SK-N-SH treated with all-trans-retinoic acid at 6 μM for 48 hours (cell line): Measurements from ENCODE around the gene AP5Z1.

Experiments used
- ATAC-seq: fragments of 200-7000 bp; cut with Tn5 transposase; 3 replicates; pipeline ENCODE4 v1.9.1; 2020; ENCODE audit warnings: mild to moderate bottlenecking, moderate library complexity
- BACH2 ChIP-seq: fragments of 250-450 bp; sonication (Bioruptor Pico); IDR thresholded peaks from 2 replicates; pipeline ENCODE4 v1.9.0; 2021; ENCODE audit warnings: mild to moderate bottlenecking, borderline replicate concordance
- CREB5 ChIP-seq: fragments of 250-450 bp; sonication (Bioruptor Pico); IDR thresholded peaks from 2 replicates; pipeline ENCODE4 v1.5.1; 2020; ENCODE audit warnings: low read depth, mild to moderate bottlenecking, moderate library complexity
- CSDC2 ChIP-seq: fragments of 250-450 bp; sonication (Bioruptor Pico); IDR thresholded peaks from 2 replicates; pipeline ENCODE4 v1.5.0; 2020; ENCODE audit warnings: mild to moderate bottlenecking, moderate library complexity
- ESRRG ChIP-seq: fragments of 250-450 bp; sonication (Bioruptor Pico); IDR thresholded peaks from 2 replicates; pipeline ENCODE4 v1.6.1; 2021; ENCODE audit warnings: mild to moderate bottlenecking
- GLIS3 ChIP-seq: fragments of 250-450 bp; sonication (Bioruptor Pico); IDR thresholded peaks from 2 replicates; pipeline ENCODE4 v1.5.0; 2020; ENCODE audit warnings: mild to moderate bottlenecking, moderate library complexity
- ISL1 ChIP-seq: fragments of 250-450 bp; sonication (Bioruptor Pico); IDR thresholded peaks from 2 replicates; pipeline ENCODE4 v2.1.2; 2022; ENCODE audit warnings: mild to moderate bottlenecking, moderate library complexity
- OSR1 ChIP-seq: fragments of 250-450 bp; sonication (Bioruptor Pico); IDR thresholded peaks from 2 replicates; pipeline ENCODE4 v1.8.0; 2022; ENCODE audit warnings: moderate library complexity, mild to moderate bottlenecking, inconsistent platforms
- POU6F1 ChIP-seq: fragments of 250-450 bp; sonication (Bioruptor Pico); IDR thresholded peaks from 2 replicates; pipeline ENCODE4 v1.8.0; 2021; ENCODE audit warnings: low read depth, mild to moderate bottlenecking, moderate library complexity, borderline replicate concordance
- PPARA ChIP-seq: fragments of 250-450 bp; sonication (Bioruptor Pico); IDR thresholded peaks from 2 replicates; pipeline ENCODE4 v1.5.0; 2020; ENCODE audit warnings: mild to moderate bottlenecking, borderline replicate concordance
- RARB ChIP-seq: fragments of 250-450 bp; sonication (Bioruptor Pico); IDR thresholded peaks from 2 replicates; pipeline ENCODE4 v1.8.0; 2021; ENCODE audit warnings: mild to moderate bottlenecking, moderate library complexity
- SNAI2 ChIP-seq: fragments of 250-450 bp; sonication (Bioruptor Pico); IDR thresholded peaks from 2 replicates; pipeline ENCODE4 v1.5.0; 2020; ENCODE audit warnings: mild to moderate bottlenecking, moderate library complexity
- TCF4 ChIP-seq: fragments of 250-450 bp; sonication (Bioruptor Pico); IDR thresholded peaks from 2 replicates; pipeline ENCODE4 v1.8.0; 2021; ENCODE audit warnings: mild to moderate bottlenecking, moderate library complexity, borderline replicate concordance
- TSHZ2 ChIP-seq: fragments of 250-450 bp; sonication (Bioruptor Pico); IDR thresholded peaks from 2 replicates; pipeline ENCODE4 v1.5.0; 2020; ENCODE audit warnings: mild to moderate bottlenecking, moderate library complexity
- ZFP3 ChIP-seq: fragments of 250-450 bp; sonication (Bioruptor Pico); IDR thresholded peaks from 2 replicates; pipeline ENCODE4 v1.5.0; 2020; ENCODE audit warnings: mild to moderate bottlenecking, moderate library complexity
- ZNF565 ChIP-seq: fragments of 450-650 bp; formaldehyde crosslinking; conservative IDR thresholded peaks from 2 replicates; pipeline ENCODE4 v1.5.0; 2020; ENCODE audit warnings: low read depth, mild to moderate bottlenecking, moderate library complexity
- ZNF70 ChIP-seq: fragments of 450-650 bp; formaldehyde crosslinking; IDR thresholded peaks from 2 replicates; pipeline ENCODE4 v1.5.0; 2020; ENCODE audit warnings: mild to moderate bottlenecking, moderate library complexity
- ZNF8 ChIP-seq: fragments of 450-650 bp; formaldehyde crosslinking; IDR thresholded peaks from 2 replicates; pipeline ENCODE4 v1.5.0; 2020; ENCODE audit warnings: mild to moderate bottlenecking, moderate library complexity
- TF ChIP-seq, protein P1 (sequence below): fragments of 250-450 bp; sonication (Bioruptor Pico); IDR thresholded peaks from 2 replicates; pipeline ENCODE4 v1.8.0; 2020; ENCODE audit warnings: mild to moderate bottlenecking, moderate library complexity, borderline replicate concordance
- TF ChIP-seq, protein P2 (sequence below): fragments of 250-450 bp; sonication (Bioruptor Pico); IDR thresholded peaks from 2 replicates; pipeline ENCODE4 v1.5.1; 2021; ENCODE audit warnings: mild to moderate bottlenecking, moderate library complexity

The AP5Z1 gene

DNA sequence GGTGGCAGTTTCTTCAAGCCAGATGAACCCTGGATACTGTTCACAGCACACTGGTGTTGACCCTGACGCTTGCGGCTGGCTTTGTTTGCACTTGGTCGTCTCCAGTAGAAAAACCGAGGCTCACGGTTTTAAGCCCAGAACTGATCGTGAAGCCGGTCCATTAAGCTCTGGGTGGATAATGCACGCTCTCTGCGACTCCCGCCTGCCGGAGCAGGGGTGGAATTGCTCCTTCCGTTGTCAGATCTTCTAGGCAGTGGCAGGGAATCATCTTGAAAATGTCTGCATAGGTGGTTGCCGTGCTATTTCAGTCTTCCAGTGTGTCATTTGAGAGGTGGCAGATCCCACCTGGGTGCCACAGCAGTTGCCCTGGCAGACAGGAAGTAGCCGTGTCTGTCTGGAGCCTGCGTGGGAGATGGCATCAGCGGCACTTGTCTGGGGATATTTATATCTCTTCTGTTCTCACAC is 35.9 kb upstream of the AP5Z1 start (continued):
- TF ChIP-seq POU6F1 (CRISPR knock-in tag), result no peak
- no peak for TF ChIP-seq PPARA (CRISPR knock-in tag)

DNA sequence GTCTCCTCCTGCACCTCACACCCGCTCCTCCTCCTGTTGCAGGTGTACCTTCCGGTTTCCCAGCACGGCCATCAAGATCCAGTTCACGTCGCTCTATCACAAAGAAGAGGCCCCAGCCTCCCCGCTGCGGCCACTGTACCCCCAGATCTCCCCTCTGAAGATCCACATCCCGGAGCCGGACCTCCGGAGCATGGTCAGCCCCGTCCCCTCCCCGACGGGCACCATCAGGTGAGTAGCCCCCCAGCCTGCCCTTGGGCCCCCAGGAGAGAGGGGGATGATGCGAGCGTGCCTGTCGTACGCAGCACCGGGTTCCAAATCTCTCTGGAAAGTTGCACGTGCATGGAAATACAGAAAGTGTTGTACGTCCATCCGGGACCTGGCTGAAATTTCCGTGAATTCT is 34.6 kb upstream of the AP5Z1 start:
- no peak for TF ChIP-seq ZFP3 (CRISPR knock-in tag)
- TF ChIP-seq TSHZ2, result no peak
- TF ChIP-seq, protein P1, sequence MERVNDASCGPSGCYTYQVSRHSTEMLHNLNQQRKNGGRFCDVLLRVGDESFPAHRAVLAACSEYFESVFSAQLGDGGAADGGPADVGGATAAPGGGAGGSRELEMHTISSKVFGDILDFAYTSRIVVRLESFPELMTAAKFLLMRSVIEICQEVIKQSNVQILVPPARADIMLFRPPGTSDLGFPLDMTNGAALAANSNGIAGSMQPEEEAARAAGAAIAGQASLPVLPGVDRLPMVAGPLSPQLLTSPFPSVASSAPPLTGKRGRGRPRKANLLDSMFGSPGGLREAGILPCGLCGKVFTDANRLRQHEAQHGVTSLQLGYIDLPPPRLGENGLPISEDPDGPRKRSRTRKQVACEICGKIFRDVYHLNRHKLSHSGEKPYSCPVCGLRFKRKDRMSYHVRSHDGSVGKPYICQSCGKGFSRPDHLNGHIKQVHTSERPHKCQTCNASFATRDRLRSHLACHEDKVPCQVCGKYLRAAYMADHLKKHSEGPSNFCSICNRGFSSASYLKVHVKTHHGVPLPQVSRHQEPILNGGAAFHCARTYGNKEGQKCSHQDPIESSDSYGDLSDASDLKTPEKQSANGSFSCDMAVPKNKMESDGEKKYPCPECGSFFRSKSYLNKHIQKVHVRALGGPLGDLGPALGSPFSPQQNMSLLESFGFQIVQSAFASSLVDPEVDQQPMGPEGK (CRISPR knock-in tag), result no peak
- no peak for TF ChIP-seq ESRRG (CRISPR knock-in tag)
- no peak for TF ChIP-seq CSDC2 (CRISPR knock-in tag)
- TF ChIP-seq ZNF70, result no peak
- TF ChIP-seq BACH2, result no peak
- no peak for TF ChIP-seq SNAI2 (CRISPR knock-in tag)
- TF ChIP-seq, protein P2, sequence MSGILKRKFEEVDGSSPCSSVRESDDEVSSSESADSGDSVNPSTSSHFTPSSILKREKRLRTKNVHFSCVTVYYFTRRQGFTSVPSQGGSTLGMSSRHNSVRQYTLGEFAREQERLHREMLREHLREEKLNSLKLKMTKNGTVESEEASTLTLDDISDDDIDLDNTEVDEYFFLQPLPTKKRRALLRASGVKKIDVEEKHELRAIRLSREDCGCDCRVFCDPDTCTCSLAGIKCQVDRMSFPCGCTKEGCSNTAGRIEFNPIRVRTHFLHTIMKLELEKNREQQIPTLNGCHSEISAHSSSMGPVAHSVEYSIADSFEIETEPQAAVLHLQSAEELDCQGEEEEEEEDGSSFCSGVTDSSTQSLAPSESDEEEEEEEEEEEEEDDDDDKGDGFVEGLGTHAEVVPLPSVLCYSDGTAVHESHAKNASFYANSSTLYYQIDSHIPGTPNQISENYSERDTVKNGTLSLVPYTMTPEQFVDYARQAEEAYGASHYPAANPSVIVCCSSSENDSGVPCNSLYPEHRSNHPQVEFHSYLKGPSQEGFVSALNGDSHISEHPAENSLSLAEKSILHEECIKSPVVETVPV (CRISPR knock-in tag), result no peak
- no peak for ATAC-seq

DNA sequence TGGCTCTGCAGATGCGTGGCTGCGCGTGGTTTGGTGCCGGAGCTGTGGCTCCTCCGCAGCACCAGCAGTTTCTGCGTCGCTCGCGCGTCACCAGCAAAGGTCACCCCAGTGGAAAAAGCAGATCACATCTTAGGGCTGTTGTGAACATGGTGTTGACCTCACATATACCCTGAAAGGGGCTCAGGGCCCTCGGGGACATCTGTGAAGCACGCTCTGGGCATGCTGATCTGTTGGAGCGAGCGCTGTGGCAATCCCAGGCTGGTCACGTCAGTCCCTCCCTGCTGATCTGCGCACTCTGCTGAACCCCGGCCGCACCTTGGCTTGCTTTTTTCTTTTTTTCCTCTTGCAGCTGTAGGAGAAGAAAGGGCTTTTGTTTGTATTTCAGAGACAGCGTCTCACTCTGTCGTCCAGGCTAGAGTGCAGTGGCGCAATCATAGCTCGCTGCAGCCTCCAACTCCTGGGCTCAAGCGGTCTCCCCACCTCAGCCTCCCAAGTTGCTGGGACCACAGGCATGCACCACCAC is 33.3 kb upstream of the AP5Z1 start:
- ATAC-seq, result no peak
- TF ChIP-seq CREB5 (CRISPR knock-in tag), result no peak
- TF ChIP-seq, protein P1 (CRISPR knock-in tag), result no peak
- no peak for TF ChIP-seq POU6F1 (CRISPR knock-in tag)
- TF ChIP-seq GLIS3 (CRISPR knock-in tag), result no peak
- TF ChIP-seq ZFP3 (CRISPR knock-in tag), result no peak
- no peak for TF ChIP-seq ESRRG (CRISPR knock-in tag)
- TF ChIP-seq OSR1 (CRISPR knock-in tag), result no peak
- TF ChIP-seq PPARA (CRISPR knock-in tag), result no peak
- TF ChIP-seq TCF4 (CRISPR knock-in tag), result no peak
- TF ChIP-seq, protein P2 (CRISPR knock-in tag), result no peak
- no peak for TF ChIP-seq SNAI2 (CRISPR knock-in tag)
- no peak for TF ChIP-seq ZNF8 (CRISPR knock-in tag)
- no peak for TF ChIP-seq ZNF70
- TF ChIP-seq RARB (CRISPR knock-in tag), result no peak
- TF ChIP-seq ZNF565 (CRISPR knock-in tag), result no peak
- no peak for TF ChIP-seq ISL1 (CRISPR knock-in tag)
- TF ChIP-seq TSHZ2, result no peak
